Measurements from ENCODE around the gene SNAPC4. TPM values are rescaled to one million over a fixed set of nuclear protein-coding genes. Genes with fewer than 3 reads are reported as not detected.

The SNAPC4 gene
- total RNA-seq, 1 donor, result 11.7 TPM

DNA sequence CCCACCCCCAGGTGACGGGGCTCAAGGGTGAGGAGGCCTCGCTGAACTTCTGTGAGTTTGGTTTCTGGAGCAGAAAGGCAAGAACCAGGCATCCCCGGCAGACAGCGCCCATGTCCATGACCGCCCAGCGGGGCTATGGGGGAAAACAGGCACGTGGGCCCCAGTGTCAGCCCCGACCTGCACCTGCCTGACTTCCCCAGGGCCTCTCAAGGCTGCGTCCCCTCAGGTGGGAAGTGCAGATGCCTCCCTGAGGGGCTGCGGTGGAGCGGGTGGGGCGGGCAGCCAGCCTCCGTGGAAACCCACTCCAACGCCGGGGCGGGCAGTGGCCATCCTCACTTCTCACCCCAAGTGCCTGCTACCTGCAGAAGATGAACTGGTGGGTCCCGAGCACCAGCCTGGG is 19.6 kb downstream of the SNAPC4 start:
- TF ChIP-seq, protein P1, sequence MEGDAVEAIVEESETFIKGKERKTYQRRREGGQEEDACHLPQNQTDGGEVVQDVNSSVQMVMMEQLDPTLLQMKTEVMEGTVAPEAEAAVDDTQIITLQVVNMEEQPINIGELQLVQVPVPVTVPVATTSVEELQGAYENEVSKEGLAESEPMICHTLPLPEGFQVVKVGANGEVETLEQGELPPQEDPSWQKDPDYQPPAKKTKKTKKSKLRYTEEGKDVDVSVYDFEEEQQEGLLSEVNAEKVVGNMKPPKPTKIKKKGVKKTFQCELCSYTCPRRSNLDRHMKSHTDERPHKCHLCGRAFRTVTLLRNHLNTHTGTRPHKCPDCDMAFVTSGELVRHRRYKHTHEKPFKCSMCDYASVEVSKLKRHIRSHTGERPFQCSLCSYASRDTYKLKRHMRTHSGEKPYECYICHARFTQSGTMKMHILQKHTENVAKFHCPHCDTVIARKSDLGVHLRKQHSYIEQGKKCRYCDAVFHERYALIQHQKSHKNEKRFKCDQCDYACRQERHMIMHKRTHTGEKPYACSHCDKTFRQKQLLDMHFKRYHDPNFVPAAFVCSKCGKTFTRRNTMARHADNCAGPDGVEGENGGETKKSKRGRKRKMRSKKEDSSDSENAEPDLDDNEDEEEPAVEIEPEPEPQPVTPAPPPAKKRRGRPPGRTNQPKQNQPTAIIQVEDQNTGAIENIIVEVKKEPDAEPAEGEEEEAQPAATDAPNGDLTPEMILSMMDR (IDR thresholded peaks at IDR 0.05; ENCODE audit: insufficient read depth, low read depth, low read length), result no peak
- no peak for DNase-seq (ENCODE audit: low read depth)
- H3K4me3 ChIP-seq (ENCODE audit: low read depth, low read length), result no peak overlapping the region

DNA sequence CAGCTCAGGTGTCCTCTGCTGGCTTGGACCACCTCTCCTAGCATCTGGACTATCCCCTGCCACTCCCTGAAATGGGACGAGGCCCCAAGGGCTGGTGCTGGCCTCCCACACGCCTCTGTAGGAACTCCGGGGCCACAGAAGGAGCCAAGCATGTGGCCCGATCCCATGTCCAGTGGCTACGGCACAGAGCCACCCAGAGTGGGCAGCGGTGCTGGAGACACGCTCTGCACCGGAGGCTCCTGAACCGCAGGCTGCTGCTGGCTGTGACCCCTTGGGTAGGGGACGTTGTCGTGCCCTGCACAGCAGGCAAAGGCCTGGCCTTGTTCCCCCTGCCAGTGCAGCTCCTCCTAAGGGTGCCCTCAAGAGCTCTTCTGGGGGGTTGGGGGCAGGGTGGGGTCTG is 20.1 kb downstream of the SNAPC4 start:
- TF ChIP-seq, protein P1 (IDR thresholded peaks at IDR 0.05; ENCODE audit: insufficient read depth, low read depth, low read length), result no peak
- no peak overlapping the region for H3K4me3 ChIP-seq (ENCODE audit: low read depth, low read length)
- DNase-seq (ENCODE audit: low read depth), result no peak

DNA sequence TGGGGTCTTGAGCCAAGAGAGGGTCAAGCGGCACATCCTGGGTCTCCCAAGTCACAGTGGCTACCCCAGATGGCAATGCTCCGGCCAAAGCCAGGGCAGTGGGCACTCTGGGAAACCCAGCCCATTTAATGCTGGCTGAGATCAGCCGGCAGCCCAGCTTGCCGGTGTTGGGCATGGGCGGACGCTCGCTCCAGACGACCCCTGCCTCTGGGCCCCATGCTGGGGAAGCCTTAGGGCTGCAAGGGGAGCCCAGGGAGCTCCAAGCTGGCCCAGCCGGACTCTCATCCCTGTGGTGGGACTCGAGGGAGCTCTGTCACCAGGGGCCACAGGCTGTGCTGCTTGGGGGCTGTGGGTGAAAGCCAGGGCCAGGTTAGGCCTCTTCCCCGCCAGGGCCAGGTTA is 20.6 kb downstream of the SNAPC4 start:
- no peak overlapping the region for H3K4me3 ChIP-seq (ENCODE audit: low read depth, low read length)
- no peak for DNase-seq (ENCODE audit: low read depth)
- TF ChIP-seq, protein P1 (IDR thresholded peaks at IDR 0.05; ENCODE audit: insufficient read depth, low read depth, low read length), result no peak

DNA sequence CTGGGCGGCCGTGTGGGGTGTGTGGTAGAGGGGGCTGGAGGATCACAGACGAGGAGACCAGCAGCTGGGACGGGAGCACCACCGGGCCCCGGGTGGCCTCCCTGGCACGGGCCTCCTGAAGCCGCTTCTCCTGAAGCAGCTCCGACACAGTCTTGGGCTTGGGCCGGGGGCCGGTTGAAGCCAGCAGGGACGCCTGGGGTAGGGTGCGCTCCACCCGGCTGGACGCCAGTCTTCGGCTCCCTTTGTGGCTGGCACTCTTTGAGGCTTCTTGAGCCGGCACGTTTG is 21.0 kb downstream of the SNAPC4 start:
- TF ChIP-seq, protein P1 (IDR thresholded peaks at IDR 0.05; ENCODE audit: insufficient read depth, low read depth, low read length), result no peak
- no peak overlapping the region for H3K4me3 ChIP-seq (ENCODE audit: low read depth, low read length)
- DNase-seq (ENCODE audit: low read depth), result no peak

DNA sequence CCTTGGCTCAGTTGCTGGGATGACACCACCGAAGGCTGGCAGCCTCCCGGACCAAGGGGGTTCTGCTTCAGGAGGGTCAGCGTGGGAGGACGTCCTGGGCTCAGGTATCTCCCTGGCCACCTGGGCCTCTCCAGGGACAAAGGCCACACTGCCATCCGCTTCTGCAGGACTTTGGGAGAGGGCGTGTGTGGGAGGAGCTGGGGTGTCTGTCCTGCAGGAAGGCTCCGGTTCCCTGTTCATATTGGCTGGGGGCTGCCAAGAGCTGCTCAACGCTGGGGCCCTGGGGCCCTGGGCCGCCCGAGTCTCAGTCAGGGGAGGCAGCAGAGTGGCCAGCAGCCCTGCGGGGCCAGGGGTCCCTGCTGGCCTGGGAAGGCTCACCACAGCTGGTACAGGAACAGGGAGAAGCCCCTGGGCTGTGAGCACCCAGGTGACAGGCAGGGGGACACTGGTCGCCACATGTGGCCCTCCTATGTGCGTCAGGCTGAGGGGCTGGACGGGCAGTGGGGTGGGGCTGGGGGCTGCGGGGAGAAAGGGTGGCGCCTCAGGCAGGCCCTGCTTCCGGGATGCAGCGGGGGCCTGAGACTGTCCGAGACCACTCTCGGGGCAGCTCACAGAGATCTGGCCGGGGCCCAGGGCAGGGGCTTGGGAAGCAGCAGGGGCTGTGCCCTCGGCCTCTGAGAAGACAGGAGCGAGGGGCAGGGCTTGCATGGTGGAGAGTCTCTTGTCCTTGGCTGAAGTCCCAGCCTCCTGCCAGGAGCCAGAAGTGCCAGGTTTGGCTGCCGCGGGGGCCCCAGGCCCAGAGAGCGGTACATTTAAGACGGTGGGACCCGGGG is 21.6 kb downstream of the SNAPC4 start:
- TF ChIP-seq, protein P1 (IDR thresholded peaks at IDR 0.05; ENCODE audit: insufficient read depth, low read depth, low read length), result no peak
- no peak for DNase-seq (ENCODE audit: low read depth)

DNA sequence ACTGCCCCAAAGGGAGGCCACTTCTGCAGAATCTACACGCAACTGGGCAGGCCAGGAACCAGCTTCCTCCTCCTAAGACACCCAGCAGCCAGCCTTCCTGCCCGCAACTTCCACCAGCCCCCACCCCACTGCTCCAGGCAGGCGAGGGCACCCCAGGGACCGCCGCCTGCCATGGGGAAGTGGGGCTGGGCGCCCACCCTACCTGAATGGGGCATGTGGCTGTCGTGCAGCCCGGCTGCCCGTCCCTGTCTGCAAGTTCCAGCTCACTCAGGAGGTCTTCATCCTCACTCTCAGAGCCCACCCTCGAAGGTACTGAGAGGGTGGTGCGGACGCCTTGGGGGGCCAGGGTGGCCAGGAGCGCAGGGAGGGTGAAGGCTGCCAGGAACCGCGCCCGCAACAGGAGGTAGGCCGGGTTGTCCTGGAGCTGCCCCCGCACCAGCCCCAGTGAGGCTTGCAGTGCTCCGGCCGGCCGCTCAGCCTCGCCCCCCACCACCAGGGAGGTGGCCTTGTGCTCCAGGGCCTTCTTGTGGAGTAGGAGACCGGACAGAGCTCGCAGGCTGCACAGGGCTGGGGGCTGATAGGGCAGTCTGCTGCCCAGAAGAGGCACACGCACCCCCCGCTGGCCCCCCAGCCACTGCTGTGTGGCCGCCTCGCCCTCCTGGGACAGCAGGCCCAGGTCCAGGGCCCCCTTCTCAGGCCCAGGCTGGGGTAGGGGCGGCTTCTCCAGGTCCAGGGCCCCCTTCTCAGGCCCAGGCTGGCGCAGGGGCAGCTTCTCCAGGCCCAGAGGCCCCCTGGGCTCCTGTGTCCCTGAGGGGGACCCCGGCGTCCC is 22.4 kb downstream of the SNAPC4 start:
- DNase-seq (ENCODE audit: low read depth), result no peak
- no peak overlapping the region for H3K4me3 ChIP-seq (ENCODE audit: low read depth, low read length)
- TF ChIP-seq, protein P1 (IDR thresholded peaks at IDR 0.05; ENCODE audit: insufficient read depth, low read depth, low read length), result no peak

More for the DNA sequence above, 21.6 kb downstream of the SNAPC4 start:
- H3K4me3 ChIP-seq (ENCODE audit: low read depth, low read length), result no peak overlapping the region

Measured in fibroblast of villous mesenchyme (primary cell).